H1 (cell line): Measurements from ENCODE around the gene TNIK. TPM values are rescaled to one million over a fixed set of nuclear protein-coding genes. Genes with fewer than 3 reads are reported as not detected.

Experiments
- CTCF ChIA-PET: fragments of 300-600 bp; sonication (Branson Sonifier 250); formaldehyde crosslinking; loops from one replicate; lab custom pipeline; 2021; ENCODE audit not compliant: partially characterized antibody; lab: Charles Lee
- POLR2A ChIA-PET: fragments of 300-600 bp; sonication (Branson Sonifier 250); formaldehyde crosslinking; loops from one replicate; lab custom pipeline; 2021; ENCODE audit warnings: inconsistent platforms; ENCODE audit not compliant: partially characterized antibody; lab: Charles Lee
- DNase-seq, 2 experiments: peaks; one replicate each; pipeline versions ENCODE4 v3.0.0 to v3.0.0-alpha.2; 2010 to 2022; ENCODE audit warnings: low spot score in 2 of 2, low read depth in 1 of 2, mixed read lengths in 1 of 2
- FAIRE-seq: peaks from 2 replicates; lab custom pipeline; 2011; peaks lifted over from hg19 to GRCh38; lab: Jason Lieb, UNC
- H2AFZ ChIP-seq: 2 replicates; pipeline ENCODE4 v1.8.1; 2012; ENCODE audit warnings: low read length, inconsistent platforms
- H2AK5ac ChIP-seq: 2 replicates; pipeline ENCODE4 v1.6.1; 2013; ENCODE audit warnings: low read depth, low read length
- H2BK120ac ChIP-seq: replicated peaks from 2 replicates; pipeline ENCODE3; 2013; ENCODE audit warnings: low read depth, low read length, inconsistent platforms
- H2BK12ac ChIP-seq: 2 replicates; pipeline ENCODE4 v1.6.1; 2013; ENCODE audit warnings: low read depth, low read length
- H2BK15ac ChIP-seq: 2 replicates; pipeline ENCODE4 v1.6.1; 2013; ENCODE audit warnings: low read length
- H2BK20ac ChIP-seq: 2 replicates; pipeline ENCODE4 v1.6.1; 2013; ENCODE audit warnings: low read length
- H2BK5ac ChIP-seq: 2 replicates; pipeline ENCODE4 v1.6.1; 2013; ENCODE audit warnings: low read depth, low read length
- H3K14ac ChIP-seq: 2 replicates; pipeline ENCODE4 v1.6.1; 2013; ENCODE audit warnings: inconsistent platforms; ENCODE audit not compliant: insufficient read length
- H3K18ac ChIP-seq: 2 replicates; pipeline ENCODE4 v1.6.1; 2013; ENCODE audit warnings: low read length; ENCODE audit errors: extremely low read depth
- H3K23ac ChIP-seq: 2 replicates; pipeline ENCODE4 v1.6.1; 2013; ENCODE audit warnings: inconsistent platforms; ENCODE audit not compliant: insufficient read length
- H3K23me2 ChIP-seq: 2 replicates; pipeline ENCODE4 v1.6.1; 2013; ENCODE audit warnings: low read depth, low read length
- H3K27ac ChIP-seq: 2 replicates; pipeline ENCODE4 v1.6.1; 2011; ENCODE audit warnings: low read depth, low read length, inconsistent platforms
- H3K27me3 ChIP-seq, 4 experiments: replicated peaks in 1 of 4; 1 replicate in 1 of 4; 2 replicates in 3 of 4; pipeline versions ENCODE4 v1.6.1 to v1.8.1; 2011 to 2013; ENCODE audit warnings: low read length in 3 of 4, mild to moderate bottlenecking in 3 of 4, inconsistent platforms in 2 of 4, mixed read lengths in 2 of 4, moderate library complexity in 1 of 4; ENCODE audit not compliant: control insufficient read depth in 3 of 4, insufficient read depth in 3 of 4; ENCODE audit errors: extremely low read depth in 1 of 4
- H3K36me3 ChIP-seq, 4 experiments: 2 replicates each; pipeline versions ENCODE4 v1.6.1 to v1.8.1; 2011 to 2013; ENCODE audit warnings: mild to moderate bottlenecking in 4 of 4, low read length in 3 of 4, moderate library complexity in 2 of 4, control low read depth in 1 of 4, inconsistent platforms in 1 of 4; ENCODE audit not compliant: insufficient read depth in 4 of 4, control insufficient read depth in 2 of 4
- H3K4ac ChIP-seq: replicated peaks from 2 replicates; pipeline ENCODE3; 2013; ENCODE audit warnings: low read length, low read depth, mixed read lengths, inconsistent platforms; ENCODE audit not compliant: insufficient read length
- H3K4me1 ChIP-seq, 4 experiments: replicated peaks in 1 of 4; 1 replicate in 1 of 4; 2 replicates in 3 of 4; pipeline versions ENCODE4 v1.6.1 to v1.8.1; 2011 to 2013; ENCODE audit warnings: low read length in 3 of 4, inconsistent platforms in 2 of 4, mixed read lengths in 1 of 4; ENCODE audit not compliant: insufficient read depth in 4 of 4, control insufficient read depth in 3 of 4
- H3K4me2 ChIP-seq, 2 experiments: 2 replicates each; pipeline versions ENCODE4 v1.6.1 to v1.8.1; 2011 to 2013; ENCODE audit warnings: low read depth in 2 of 2, low read length in 2 of 2, control low read depth in 1 of 2, inconsistent platforms in 1 of 2, mild to moderate bottlenecking in 1 of 2; ENCODE audit not compliant: insufficient read depth in 1 of 2
- H3K4me3 ChIP-seq, 4 experiments: fragments of 200-600, 300-600 bp in 1 of 4; sonication (generic), shearing (Covaris generic), sonication (Bioruptor Twin) in 1 of 4; 2 replicates each; pipeline versions ENCODE4 v1.5.1 to v1.8.1; 2011 to 2016; ENCODE audit warnings: low read length in 4 of 4, low read depth in 3 of 4, control low read depth in 2 of 4, inconsistent platforms in 2 of 4, mild to moderate bottlenecking in 2 of 4, mixed read lengths in 1 of 4, moderate library complexity in 1 of 4; ENCODE audit not compliant: insufficient read depth in 2 of 4; ENCODE audit errors: extremely low read depth in 1 of 4
- H3K56ac ChIP-seq: replicated peaks from 2 replicates; pipeline ENCODE3; 2013; ENCODE audit warnings: low read depth, mild to moderate bottlenecking, mixed read lengths, low read length, inconsistent platforms; ENCODE audit not compliant: insufficient read length
- H3K79me1 ChIP-seq: 2 replicates; pipeline ENCODE4 v1.6.1; 2013; ENCODE audit warnings: low read depth, low read length, control low read depth
- H3K79me2 ChIP-seq, 2 experiments: 2 replicates each; pipeline versions ENCODE4 v1.6.1 to v1.8.1; 2012 to 2013; ENCODE audit warnings: low read length in 2 of 2, mild to moderate bottlenecking in 2 of 2, inconsistent platforms in 1 of 2; ENCODE audit not compliant: insufficient read depth in 2 of 2, control insufficient read depth in 1 of 2
- H3K9ac ChIP-seq, 4 experiments: replicated peaks in 1 of 4; 1 replicate in 1 of 4; 2 replicates in 3 of 4; pipeline versions ENCODE4 v1.6.1 to v1.8.1; 2011 to 2013; ENCODE audit warnings: low read depth in 3 of 4, low read length in 3 of 4, control low read depth in 2 of 4, mild to moderate bottlenecking in 2 of 4, moderate library complexity in 2 of 4, inconsistent platforms in 1 of 4; ENCODE audit errors: extremely low read depth in 1 of 4
- H3K9me3 ChIP-seq, 2 experiments: 2 replicates each; pipeline versions ENCODE4 v1.6.1 to v1.8.1; 2012 to 2013; ENCODE audit warnings: mild to moderate bottlenecking in 2 of 2, moderate library complexity in 2 of 2, control low read depth in 1 of 2, inconsistent platforms in 1 of 2, low read depth in 1 of 2, low read length in 1 of 2, mixed read lengths in 1 of 2; ENCODE audit not compliant: insufficient read depth in 2 of 2
- H4K20me1 ChIP-seq, 2 experiments: replicated peaks in 1 of 2; 2 replicates each; pipeline versions ENCODE3 to v1.8.1; 2011 to 2013; ENCODE audit warnings: inconsistent platforms in 2 of 2, low read length in 2 of 2, mild to moderate bottlenecking in 1 of 2; ENCODE audit not compliant: insufficient read depth in 2 of 2, control insufficient read depth in 1 of 2
- H4K5ac ChIP-seq: 2 replicates; pipeline ENCODE4 v1.6.1; 2013; ENCODE audit warnings: low read length, low read depth, mixed read lengths, inconsistent platforms; ENCODE audit not compliant: insufficient read length
- H4K8ac ChIP-seq: 2 replicates; pipeline ENCODE4 v1.8.0; 2013; ENCODE audit warnings: mild to moderate bottlenecking, moderate library complexity, low read length, inconsistent platforms; ENCODE audit not compliant: insufficient read depth; ENCODE audit errors: extremely low read depth
- H4K91ac ChIP-seq: replicated peaks from 2 replicates; pipeline ENCODE3; 2013; ENCODE audit warnings: low read length, mixed read lengths, inconsistent platforms; ENCODE audit not compliant: insufficient read length
- EP300 ChIP-seq, 2 experiments: IDR thresholded peaks; 1 replicate in 1 of 2; 2 replicates in 1 of 2; pipeline ENCODE4 v1.6.1; 2011 to 2012; ENCODE audit warnings: low read depth in 2 of 2, low read length in 2 of 2, mild to moderate bottlenecking in 2 of 2, borderline replicate concordance in 1 of 2, inconsistent platforms in 1 of 2, moderate library complexity in 1 of 2
- SP2 ChIP-seq: IDR thresholded peaks from 2 replicates; pipeline ENCODE4 v1.6.1; 2012; ENCODE audit warnings: mild to moderate bottlenecking, low read length, inconsistent platforms
- TAF7 ChIP-seq: optimal IDR thresholded peaks from 2 replicates; pipeline ENCODE3; 2011; ENCODE audit warnings: low read depth, mild to moderate bottlenecking, inconsistent platforms, low read length, moderate library complexity, borderline replicate concordance
- WGBS, 2 experiments: shearing (Covaris generic) in 1 of 2; methylation state at CpG; one replicate each; pipeline versions ENCODE4 v1.1.6 to v1.1.7; 2013 to 2015; ENCODE audit warnings: low lambda C conversion rate in 2 of 2, mixed read lengths in 2 of 2, inconsistent platforms in 1 of 2, low coverage in 1 of 2, missing lambda C conversion rate in 1 of 2; ENCODE audit not compliant: insufficient replicate concordance in 2 of 2, insufficient coverage in 1 of 2, insufficient read length in 1 of 2; ENCODE audit errors: extremely low coverage in 1 of 2, missing lambda C conversion rate in 1 of 2; 5-methylcytosine and 5-hydroxymethylcytosine counted together
- polyA plus RNA-seq, 7 experiments: library from polyadenylated mRNA; depleted of rRNA in 3 of 7; stranded (reverse) in 5 of 7; unstranded in 2 of 7; fragments of >200 nt in 5 of 7; fragments of 200-250 nt in 2 of 7; gene quantifications; 1 replicate in 5 of 7; 2 replicates in 1 of 7; 4 replicates in 1 of 7; pipeline versions ENCODE4 v1.2.1 to v1.2.3, GENCODE V29; 2011 to 2013; ENCODE audit warnings: missing spikeins in 2 of 7, mixed read lengths in 2 of 7
- total RNA-seq: library from RNA; stranded (reverse); fragmentation: NEBNext Ultra II Directional; extraction: Animal tissue kit (Norgen Biotek cat#: 25700); gene quantifications from 2 replicates; pipeline ENCODE4 v1.2.1, GENCODE V29; 2021
- TF ChIP-seq, protein P1 (sequence below): IDR thresholded peaks from 2 replicates; pipeline ENCODE4 v1.6.1; 2012; ENCODE audit warnings: inconsistent platforms

The TNIK gene
- total and polyA plus RNA-seq, 2 of the 8 experiments (the other 6 are each of a cell fraction or from before 2014, with no cell fraction given), result 7.4 to 42.0 TPM

GRCh38 chr3:171155122-171155700 lies 305.0 kb downstream of the TNIK start:
- Histone ChIP-seq H3K79me1 (no peaks in the 10 kb centered on the region), H2BK12ac (no peak overlapping the region; the same call in 1 of the 2 replicates), H2AK5ac (no peak overlapping the region), H2AFZ (no peak overlapping the region), H4K91ac (no peak overlapping the region), H3K14ac (no peak overlapping the region), H2BK5ac (no peak overlapping the region), H3K56ac (no peak overlapping the region), H3K9me3 (no peaks in the 10 kb centered on the region), H3K27me3 (no peaks in the 10 kb centered on the region), H3K18ac (no peak overlapping the region), H3K36me3 (no peaks in the 10 kb centered on the region; a peak in 1 of 8 replicates), H3K4me2 (no peak overlapping the region), H3K9ac (no peak overlapping the region), H2BK20ac (no peak overlapping the region), H3K79me2 (no peaks in the 10 kb centered on the region), H3K23ac (no peak overlapping the region), H3K4me1 (no peaks in the 10 kb centered on the region), H4K8ac (no peak overlapping the region), H3K27ac (no peak overlapping the region), H2BK120ac (no peak overlapping the region), H3K4me3 (no peak overlapping the region), H2BK15ac (no peak overlapping the region), H3K4ac (no peak overlapping the region), H4K5ac (no peak overlapping the region), H4K20me1 (no peaks in the 10 kb centered on the region), H3K23me2 (no peaks in the 10 kb centered on the region)
- DNase-seq (no peak), FAIRE-seq (no peak)
- ChIA-PET CTCF (interaction anchor here (0.5 to 1.9 kb wide), 9 partner anchors 8 to 1078 kb away, joined by 3 to 8 read pairs (median 4); no protein-coding TSS in a partner anchor), POLR2A (no interaction called here)
- 89% methylated on average over 4 of the region's 4 CpGs; no CpG with 5 or more reads in 1 of the 2 experiments for WGBS, 2 experiments
- no peak for TF ChIP-seq TAF7
- TF ChIP-seq SP2, result no peak
- TF ChIP-seq, protein P1, sequence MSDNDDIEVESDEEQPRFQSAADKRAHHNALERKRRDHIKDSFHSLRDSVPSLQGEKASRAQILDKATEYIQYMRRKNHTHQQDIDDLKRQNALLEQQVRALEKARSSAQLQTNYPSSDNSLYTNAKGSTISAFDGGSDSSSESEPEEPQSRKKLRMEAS, result no peak
- TF ChIP-seq EP300 (IDR thresholded peaks at IDR 0.05; ENCODE audit: borderline replicate concordance in 1 of 2, low read depth in 2 of 2, low read length in 2 of 2), result no peak
